HUDEP-2 (cell line): ENCODE results near the gene CAMTA1.
A peak's percentile ranks its signal among the peaks of the same experiment; 100 is the strongest.

Experiments
- DNase-seq, 76 experiments: peaks; one replicate each; lab custom pipeline; 2025; ENCODE audit not compliant: unreplicated experiment in 76 of 76; lab: John Stamatoyannopoulos, UW

CAMTA1 gene

DNA sequence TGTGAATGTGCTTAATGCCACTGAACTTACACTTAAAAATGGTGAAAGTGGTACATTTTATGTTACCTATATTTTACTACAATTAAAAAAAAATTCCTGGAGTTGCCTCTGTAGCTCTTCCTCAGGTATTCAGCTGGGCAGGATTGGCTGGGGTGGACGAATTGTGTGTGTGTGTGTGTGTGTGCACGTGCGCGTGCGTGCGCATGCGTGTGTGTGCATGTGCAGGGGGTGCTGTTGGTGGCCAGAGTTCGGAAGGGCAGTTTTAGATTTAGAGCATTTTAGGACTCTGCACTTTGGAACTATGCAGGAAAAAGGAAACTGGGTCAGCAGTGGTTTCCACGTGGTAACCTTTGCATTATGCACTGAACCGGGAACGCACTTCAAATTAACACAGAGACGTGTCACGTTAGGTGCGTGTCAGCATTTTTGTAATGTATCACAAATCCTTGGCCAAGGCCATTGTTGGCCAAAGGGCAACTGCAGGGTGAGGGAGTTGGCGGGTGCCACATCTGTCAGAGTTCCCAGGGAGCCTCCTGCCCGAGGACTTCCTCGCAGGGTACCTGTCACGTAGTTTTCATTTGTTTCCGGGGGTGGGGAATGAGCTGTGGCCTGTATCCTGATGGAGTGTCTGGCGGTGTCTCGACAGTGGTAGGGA, 312.8 kb downstream of the CAMTA1 start:
- no peak for DNase-seq

DNA sequence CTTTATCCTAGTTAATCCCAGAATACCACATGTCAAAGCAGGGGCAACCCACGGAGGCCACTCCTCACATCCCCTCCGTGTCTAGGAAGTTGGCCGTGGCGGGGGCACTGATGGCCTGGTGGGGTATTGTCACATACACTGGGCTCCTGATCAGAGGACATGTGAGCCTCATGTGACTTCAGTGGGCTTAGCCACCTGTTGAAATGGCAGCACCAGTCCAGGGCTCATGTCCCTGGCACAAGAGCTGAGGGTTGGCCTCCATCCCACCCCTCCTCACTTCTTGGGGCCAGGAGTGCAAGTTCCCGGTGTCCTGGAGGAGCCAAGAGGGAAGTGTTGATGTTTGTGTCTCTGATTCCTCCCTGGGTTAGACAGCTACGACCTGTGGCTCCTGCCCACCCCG, 313.4 kb downstream of the CAMTA1 start:
- DNase-seq = no peak

DNA sequence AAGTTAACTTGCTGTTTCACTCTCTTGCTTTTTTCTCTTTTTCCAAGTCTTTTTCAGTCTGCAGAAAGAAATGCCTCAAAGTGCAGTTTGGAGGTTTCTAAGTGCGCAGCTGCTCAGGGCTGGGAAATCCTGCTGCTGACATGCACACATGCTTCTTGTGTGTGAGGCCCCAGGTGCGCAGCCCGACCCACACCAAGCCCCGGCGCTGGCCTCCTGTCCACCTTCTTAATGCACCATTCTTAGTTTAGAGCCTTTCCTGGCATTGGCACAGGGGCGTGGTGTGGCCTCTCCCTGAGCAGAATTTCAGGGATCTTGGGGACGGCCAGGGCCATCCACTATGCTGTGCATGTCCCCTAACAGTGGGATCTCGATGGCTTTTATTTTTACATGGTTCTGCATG, 315.2 kb downstream of the CAMTA1 start:
- no peak for DNase-seq

DNA sequence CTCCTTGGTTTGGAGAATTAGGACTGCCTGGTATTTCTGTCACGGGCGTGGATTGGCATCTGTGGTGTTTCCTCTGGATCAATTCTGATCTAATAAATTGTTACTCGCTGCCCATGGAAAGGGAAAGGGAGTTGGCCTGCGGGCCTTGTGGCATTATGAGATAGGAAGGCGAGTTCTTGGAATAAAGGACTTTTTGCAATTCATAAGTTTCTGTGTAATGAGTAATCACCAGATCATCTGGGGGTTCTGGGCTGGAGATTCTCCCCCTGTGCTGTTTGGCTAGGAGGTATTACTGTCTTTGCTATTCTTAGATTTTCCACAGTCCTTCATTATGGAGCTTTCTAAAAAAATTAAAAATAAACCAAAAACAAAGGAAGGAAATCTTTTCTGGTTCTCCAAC, 315.9 kb downstream of the CAMTA1 start:
- no peak for DNase-seq

DNA sequence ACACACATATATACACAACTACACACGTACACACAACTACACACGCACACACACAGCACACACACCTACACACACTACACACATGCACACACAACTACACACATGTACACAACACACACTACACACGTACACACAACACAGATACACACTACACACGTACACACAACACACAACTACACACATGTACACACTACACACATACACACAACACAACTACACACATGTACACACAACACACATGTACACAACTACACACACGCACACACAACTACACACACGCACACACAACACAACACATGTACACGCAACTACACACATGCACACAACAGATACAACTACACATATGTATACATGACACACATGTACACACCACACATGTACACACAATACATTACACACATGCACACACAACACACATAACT, 318.1 kb downstream of the CAMTA1 start:
- no peak for DNase-seq

DNA sequence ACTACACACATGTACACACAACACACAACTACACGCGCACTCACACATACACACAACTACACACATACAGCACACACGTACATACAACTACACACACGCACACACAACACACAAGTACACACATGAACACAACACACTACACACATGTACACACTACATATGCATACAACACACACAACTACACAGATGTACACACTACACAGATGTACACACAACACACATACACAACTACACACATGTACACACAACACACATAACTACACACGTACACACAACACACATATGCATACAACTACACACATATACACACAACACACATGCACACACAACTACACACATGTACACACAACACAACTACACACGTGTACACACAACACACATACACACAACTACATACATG, 318.6 kb downstream of the CAMTA1 start:
- no peak for DNase-seq

DNA sequence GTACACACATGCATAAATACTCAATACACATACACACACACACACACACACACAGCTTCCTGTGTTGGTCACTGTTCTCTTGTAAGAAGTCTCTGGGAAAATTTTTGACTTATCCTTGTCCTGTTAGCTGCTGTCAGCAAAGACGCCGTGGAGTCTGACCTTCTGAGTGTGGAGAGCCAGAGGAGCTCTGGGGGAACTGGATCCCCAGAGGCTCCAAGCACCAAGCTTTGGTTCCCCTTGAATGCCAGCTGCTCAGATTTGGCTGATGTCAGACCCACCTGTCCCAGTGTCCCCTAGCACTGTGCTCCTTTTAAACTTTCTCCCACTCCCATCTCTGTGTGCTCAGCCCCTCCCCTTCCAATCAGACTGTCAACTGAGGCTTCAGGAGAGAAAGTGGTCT, 319.1 kb downstream of the CAMTA1 start:
- no peak for DNase-seq

DNA sequence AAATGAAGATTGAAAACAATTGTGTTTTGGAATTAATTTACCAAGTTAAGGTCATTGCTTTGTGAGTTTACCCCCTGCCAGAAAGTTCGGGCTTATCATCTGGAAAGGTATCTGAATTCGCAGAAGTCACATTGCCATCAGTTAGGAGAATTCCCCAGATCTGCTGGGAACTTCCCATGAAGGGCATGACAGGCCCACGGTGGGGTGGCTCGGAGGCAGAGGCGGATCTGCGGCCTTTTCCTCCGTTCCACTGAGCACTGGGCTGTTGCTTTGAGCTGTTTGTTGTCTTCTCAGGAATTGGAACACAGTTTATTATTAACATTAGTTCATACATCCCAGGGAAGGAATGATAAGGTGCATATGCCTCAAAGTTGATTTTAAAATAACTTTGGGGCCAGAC, 320.0 kb downstream of the CAMTA1 start:
- no peak for DNase-seq

DNA sequence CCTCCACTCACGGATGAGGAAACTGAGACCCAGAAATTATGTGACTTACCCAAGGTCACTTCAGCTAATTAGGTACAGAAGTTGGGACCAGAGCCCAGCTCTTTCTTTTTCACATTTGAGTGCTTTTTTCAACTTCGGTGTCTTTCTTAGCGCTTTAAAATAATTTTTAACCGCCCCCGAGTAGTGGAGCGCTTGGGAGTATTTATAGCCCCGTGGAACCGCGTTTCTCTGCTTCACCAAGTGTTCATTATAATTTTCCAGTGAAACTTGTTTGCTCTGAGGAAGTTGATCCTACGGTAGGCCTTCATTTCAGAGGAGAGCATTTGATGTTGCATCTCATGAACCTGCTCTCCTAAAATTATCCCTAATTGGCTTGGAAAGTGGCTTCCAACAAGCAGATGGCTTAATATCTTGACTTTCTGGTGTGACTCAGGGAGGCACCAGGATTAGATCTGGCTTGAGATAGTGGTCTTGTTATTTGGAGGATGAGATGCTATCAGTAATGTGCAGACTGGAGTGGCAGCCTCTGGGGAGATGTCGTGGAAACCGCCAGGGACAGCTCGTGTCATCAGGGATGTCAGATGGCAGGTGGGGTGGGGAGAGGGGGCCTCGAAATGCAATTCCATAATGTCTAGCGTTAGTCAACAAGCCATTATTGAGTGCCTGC, 321.3 kb downstream of the CAMTA1 start:
- DNase-seq = no peak

DNA sequence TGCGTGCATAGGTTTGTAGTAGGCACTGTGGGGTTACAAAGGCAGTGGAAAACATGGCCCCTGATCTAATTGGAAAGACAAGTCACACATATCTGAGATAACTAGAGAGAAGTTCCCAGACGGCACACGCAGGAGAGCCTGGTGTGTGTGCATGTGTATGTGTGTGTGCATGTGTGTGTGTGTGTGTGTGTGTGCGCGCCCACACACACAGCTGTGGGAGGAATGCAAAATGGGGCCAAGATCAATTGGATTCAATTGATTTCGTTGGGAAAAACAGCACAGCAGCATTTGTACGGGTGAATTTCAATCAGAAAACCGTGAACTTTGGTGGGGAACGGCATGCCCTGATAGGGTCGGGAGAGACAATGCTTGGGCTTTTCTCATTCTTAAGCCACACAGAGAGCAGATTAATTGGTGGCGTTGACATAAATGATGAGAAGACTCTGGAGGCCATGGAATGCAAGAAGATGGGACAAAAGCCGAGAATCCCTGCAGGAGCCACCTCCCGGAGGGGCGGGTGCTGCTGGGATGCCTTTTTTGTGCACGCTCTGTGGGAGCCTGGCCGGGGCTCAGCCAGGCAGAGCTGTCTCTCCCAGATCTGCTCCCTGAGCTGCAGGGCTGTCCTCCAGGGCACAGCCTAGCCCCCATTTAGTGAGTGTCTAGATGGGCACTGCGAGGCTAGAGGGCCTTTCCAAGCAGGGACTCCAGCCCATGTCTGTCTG, 322.0 kb downstream of the CAMTA1 start:
- no peak for DNase-seq

DNA sequence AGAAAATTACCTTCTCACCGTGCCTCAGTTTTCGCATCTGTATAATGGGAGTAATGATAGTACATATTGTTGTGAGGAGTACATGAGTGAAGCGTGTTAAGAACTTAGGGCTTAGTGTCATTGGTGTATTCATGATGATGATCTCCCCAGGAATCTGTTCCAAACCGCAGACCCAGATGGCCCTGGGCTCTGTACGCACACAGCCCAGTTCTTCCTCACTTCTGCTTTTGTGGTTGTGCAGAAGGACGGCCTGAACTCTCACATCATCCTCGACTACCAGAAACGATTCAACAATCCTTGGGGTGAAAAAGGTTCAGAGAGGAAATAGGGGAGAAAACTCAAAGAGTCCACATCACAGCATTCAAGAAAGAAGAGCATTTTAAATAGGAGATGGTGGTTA, 323.0 kb downstream of the CAMTA1 start:
- no peak for DNase-seq

DNA sequence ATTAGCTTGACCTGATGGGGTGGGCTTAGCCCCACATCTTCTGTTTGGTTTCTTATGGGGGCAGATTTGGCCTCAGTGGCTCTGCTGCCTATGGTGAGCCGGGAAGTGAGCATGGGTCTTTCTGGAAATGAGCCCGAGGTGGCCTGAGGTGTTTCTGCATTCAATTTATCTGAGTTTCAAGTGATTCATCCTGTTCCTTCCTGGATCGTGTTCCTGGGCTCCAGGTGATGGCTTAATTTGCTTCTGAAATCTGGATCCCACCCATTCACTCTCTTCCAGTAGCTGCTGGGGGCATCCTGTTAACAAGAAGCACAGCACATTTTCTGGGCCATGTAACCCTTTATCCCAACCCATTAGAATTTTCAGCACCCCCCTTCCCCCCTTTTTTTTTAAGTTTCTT, 324.6 kb downstream of the CAMTA1 start:
- no peak for DNase-seq

DNA sequence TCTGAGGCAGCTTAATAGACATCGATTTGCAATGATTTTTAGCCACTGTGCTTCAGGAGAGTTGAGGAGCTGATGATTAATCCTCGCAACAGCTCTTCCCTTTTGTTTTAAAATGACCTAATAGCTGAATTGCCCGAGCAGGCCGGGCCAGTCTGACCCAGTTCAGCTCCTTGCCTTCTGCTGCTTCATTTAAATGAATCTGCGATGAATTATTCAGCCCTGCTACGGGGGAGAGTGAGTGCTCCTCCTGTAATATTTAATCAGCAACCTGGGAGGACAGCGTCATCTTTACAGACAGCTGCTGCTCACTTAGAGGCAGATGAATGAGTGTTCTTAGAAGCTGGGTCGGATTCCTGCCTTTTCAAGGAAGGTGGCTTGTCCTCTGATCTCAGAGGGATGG, 325.1 kb downstream of the CAMTA1 start:
- no peak for DNase-seq

DNA sequence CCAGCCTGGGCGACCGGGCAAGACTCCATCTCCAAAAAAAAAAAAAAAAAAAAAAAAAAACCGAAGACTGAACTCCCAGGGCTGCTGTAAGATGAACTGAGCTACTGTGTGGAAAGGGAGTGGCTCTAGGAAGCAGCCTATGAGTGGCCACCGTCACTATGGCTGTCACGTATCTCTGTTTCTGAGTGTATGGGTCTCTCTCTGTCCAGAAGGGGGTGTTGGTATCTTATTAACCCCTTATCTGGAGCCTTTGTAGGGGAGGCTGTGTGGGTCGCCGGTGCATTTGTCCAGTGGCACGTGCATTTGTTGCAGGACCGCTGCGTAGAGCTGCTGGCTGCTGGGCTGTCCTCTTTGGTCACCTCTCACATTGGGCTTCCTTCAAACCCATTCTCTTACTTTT, 326.6 kb downstream of the CAMTA1 start:
- DNase-seq = no peak

DNA sequence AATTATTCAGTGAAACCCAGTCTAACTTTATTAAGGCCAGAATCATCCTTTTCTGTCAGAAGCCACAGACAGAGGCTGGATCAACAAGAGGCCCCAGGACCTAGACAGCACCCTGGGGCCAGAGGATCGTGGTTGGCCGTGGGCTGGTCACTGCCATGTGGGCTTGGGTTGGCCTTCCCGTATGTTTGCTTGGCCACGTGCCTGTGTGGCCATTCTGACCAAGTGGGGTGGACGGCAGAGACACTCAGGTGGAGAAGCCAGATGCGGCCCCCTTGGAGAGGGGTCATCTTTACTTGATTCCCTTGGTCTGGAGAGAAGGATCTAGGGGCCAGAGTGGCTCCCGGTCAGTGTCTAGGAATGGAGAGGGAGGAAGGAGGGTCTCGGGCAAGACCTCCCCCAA, 327.9 kb downstream of the CAMTA1 start:
- no peak for DNase-seq

DNA sequence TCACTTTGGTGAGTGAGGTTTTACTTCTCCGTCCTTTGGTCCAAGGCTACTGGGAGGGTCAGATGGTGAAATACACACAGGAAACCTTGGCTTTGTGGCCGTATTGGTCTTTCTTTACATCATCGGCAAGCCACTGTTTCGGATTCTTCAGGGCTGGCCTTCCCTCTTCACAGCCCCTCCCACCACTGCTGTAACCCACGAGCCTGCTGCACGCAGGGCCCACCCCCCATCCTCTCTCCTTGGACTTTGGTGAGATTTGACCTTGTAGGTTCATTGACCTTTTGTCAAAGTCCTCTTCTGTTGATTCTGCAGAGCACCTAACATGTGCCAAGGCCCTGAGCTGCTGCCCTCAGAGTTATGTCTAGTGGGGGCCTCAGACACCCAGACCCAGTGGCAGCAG, 328.6 kb downstream of the CAMTA1 start:
- DNase-seq = no peak

DNA sequence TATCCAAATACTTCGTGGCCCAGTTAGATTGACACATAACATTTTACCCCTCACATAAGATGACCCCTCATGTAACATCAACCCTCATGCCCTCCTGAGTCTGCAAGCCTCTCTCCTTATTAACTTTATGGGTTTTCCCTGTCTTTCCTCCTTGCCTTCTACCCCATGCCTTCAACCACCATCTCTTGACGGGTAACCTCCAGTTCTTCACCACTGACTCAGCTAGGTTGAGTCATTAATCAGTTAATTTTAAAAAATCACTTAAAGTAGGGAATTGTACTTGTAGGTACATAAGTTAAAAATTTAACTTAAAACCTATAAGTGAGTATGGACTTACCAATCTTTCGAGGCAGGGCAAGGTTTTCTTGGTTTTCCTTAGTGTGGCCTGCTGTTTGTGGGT, 330.7 kb downstream of the CAMTA1 start:
- no peak for DNase-seq

DNA sequence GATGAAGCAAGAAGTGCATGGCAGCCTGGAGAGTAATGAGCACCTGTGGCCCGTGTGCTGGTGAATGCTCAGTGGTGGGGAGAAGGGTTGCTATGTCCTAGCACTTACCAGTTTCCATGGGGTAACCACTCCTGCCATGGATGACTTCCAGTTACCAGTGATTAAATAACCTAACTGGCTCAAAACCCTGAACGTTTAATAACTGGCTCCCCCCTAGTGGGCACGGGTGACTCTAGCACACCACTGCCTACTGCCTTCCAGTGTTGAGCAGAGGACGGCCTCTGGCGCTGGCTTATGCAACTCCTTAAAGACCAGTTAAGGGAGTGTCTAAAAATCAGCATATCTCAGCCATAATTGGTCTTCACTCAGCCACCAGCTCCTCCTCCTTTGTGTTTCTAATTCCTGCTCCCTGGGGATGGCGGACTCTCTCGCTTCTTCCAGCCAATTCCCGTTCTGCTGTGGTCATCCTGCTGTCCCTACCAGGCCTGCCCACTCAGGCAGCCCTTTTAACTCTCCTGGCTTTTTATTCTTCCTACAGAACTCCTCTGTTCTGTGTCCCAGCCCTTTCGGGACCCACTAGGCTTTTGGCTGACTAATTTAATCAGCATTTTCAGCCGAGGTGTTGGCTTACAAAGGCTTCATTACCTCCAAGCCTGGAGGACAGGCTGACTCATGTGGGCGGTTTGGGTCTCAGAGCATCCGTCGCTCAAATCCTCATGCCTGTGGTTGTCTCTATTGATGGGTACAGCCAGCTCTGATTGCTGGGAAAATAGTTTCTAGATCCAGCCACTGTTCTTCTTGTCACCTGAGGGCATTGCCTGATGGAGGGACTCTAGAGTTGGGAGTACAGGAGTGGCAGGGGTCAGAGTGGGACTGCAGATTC, 332.4 kb downstream of the CAMTA1 start:
- DNase-seq = peak in 3 of 76 experiments; percentile 1 to 13 (median 2)

DNA sequence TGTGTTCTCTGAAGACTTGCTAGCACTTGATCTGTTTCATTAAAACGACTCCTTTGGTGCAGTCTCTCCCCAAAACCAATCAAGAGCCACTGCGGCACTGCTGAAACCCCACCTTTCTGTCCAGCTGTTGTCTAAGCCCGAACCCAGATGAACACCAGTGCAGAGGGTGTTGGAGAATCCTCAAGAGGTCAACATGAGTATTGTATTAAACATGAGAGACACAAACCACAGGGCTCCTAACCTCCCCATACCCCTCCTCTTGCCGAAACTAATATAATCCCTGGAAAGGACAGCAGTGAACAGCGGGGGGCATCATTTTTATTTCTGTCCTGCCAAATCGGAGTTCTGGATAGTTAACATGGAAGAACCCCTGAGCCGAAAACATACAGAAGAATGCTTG, 333.9 kb downstream of the CAMTA1 start:
- no peak for DNase-seq

DNA sequence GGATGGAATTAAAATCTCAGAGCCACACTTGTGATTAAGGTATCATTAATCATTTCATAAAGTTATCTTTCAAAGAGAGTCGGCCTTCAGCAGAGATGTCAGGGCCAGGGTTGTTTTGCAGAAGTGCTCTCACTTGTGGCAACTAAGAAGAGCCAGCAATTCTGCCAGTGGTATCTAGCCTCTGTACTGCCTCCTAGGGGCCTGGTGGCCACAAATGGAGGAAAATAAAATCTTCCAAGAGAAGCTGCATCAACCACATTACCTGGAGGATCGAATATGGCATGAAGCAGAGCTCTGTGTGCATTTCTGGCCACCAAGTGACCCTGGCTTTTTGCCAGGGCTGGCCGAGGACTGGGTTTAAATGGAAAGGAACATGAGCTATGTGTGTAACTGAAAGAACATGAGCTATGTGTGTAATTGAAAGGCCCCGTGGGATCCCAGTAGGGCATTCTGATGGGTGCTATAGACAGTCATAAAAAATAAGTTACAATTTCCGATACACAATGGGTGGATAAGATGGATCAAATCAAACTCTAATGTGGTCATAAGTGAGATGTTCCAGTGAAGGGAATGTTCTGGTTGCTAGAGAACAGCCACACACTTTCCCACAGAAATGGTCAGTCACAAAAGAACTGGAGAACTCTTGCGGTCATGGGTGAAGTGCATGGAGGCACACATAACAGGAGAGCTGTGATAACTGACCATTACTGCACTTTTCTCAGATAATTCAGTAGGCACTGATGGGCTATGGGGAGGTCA, 335.8 kb downstream of the CAMTA1 start:
- no peak for DNase-seq
